HAP-1 (cell line): ENCODE measurements around the gene S100A9.

Experiments
- DNase-seq, 2 experiments: peaks; one replicate each; pipeline ENCODE4 v3.0.0-alpha.2; 2016 to 2020; ENCODE audit warnings: low spot score in 2 of 2
- H3K27me3 ChIP-seq: fragments of 250-450 bp; sonication (Bioruptor Pico); 2 replicates; pipeline ENCODE4 v1.5.1; 2020; ENCODE audit warnings: low read depth, mild to moderate bottlenecking, moderate library complexity
- H3K36me3 ChIP-seq: fragments of 250-450 bp; sonication (Bioruptor Pico); replicated peaks from 2 replicates; pipeline ENCODE4 v1.5.1; 2020; ENCODE audit warnings: mild to moderate bottlenecking
- H3K4me1 ChIP-seq: fragments of 250-450 bp; sonication (Bioruptor Pico); 2 replicates; pipeline ENCODE4 v1.5.1; 2020; ENCODE audit warnings: mild to moderate bottlenecking
- H3K4me3 ChIP-seq: fragments of 250-450 bp; sonication (Bioruptor Pico); 2 replicates; pipeline ENCODE4 v1.5.1; 2020; ENCODE audit warnings: mild to moderate bottlenecking, moderate library complexity
- H3K9me3 ChIP-seq: fragments of 250-450 bp; sonication (Bioruptor Pico); 2 replicates; pipeline ENCODE4 v1.5.1; 2020; ENCODE audit warnings: mild to moderate bottlenecking, moderate library complexity
- in situ Hi-C: fragments of 300-500 bp; cut with MboI; formaldehyde crosslinking; loops from 3 replicates; pipeline ENCODE4 v1.14.3; 2020; ENCODE audit warnings: low sequenced_read_pairs, inconsistent platforms, mixed read lengths

S100A9 gene

DNA sequence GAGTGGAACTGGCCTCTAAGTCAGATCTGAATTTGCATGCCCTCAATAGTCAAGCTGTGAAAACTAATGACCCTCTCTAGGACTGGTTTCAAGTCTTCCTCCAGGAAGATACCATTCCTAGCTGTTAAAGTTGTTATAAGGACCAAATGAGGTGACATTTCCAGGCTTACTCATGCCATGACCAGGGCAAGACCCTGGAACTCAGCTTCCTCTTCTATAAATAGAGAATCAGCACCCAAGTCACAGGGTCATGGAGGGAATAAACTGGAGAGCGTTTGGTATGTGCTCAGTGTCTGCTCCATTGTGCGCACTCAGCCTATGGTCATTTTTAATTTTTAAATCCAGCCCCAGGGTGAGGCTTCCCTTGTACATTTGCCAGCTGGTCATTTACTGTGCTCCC, 2.5 kb downstream of the S100A9 start:
- no peak overlapping the region for H3K4me3 ChIP-seq
- in situ Hi-C loops: loop anchor here (25.0 kb wide), 1 partner anchor 402 kb away; no protein-coding TSS in a partner anchor
- DNase-seq: no peak
- H3K27me3 ChIP-seq: peaks cover 9% of the 10 kb centered on the region; the same call in 1 of the 2 replicates
- no peaks in the 10 kb centered on the region for H3K9me3 ChIP-seq
- no peaks in the 10 kb centered on the region for H3K36me3 ChIP-seq
- H3K4me1 ChIP-seq: no peaks in the 10 kb centered on the region

DNA sequence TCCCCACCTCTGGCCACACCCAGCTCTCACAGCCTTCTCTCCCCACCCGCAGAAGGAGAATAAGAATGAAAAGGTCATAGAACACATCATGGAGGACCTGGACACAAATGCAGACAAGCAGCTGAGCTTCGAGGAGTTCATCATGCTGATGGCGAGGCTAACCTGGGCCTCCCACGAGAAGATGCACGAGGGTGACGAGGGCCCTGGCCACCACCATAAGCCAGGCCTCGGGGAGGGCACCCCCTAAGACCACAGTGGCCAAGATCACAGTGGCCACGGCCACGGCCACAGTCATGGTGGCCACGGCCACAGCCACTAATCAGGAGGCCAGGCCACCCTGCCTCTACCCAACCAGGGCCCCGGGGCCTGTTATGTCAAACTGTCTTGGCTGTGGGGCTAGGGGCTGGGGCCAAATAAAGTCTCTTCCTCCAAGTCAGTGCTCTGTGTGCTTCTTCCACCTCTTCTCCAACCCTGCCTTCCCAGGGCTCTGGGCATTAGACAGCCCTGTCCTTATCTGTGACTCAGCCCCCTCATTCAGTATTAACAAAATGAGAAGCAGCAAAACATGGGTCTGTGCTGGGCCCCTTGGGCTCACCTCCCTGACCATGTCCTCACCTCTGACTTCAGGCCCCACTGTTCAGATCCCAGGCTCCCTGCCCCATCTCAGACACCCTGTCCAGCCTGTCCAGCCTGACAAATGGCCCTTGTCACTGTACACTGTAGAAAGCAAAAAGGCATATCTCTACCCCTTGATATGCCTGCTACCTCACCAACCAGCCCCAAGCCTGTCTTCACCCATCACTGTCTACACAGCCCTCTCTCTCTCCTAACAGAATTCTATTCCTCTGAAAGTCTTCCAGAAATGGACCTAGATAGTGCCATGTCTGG, 3.2 kb downstream of the S100A9 start:
- H3K27me3 ChIP-seq: peaks cover 9% of the 10 kb centered on the region; the same call in 1 of the 2 replicates
- H3K4me3 ChIP-seq: no peak overlapping the region
- DNase-seq: no peak
- H3K4me1 ChIP-seq: no peaks in the 10 kb centered on the region
- H3K36me3 ChIP-seq: no peaks in the 10 kb centered on the region
- no peaks in the 10 kb centered on the region for H3K9me3 ChIP-seq
- in situ Hi-C loops: loop anchor here (25.0 kb wide), 1 partner anchor 401 kb away; no protein-coding TSS in a partner anchor

DNA sequence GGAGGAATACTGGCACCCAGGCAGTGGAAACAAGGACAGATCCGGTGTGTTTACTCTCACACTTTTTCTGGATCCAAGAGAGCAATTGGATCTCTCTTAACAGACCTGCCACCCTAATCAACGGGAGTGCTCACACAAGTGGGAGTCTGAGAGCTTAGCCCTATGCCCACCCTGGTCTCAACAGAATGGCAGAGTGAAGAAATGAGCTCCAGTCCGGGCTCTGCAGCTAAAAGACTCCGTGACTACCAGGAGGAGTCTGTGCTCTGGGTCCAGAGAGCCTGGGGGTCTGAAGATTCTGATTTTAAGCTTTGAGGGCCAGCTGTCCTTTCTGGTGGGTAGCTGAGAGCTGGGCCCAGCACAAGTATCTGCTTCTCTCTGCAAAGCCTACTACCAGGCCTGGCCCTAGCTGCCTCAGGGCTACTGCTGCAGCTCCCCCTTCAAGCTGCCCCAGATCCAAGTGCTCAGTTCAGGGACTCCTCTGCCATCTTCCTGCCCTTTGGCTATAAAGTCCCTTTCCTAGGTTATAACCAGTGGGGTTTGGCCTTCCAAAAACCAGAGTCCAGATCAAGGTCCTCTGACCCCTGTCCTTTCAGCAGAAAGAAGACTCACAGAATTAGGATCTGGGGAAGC, 3.9 kb downstream of the S100A9 start:
- DNase-seq: no peak
- in situ Hi-C loops: loop anchor here (25.0 kb wide), 1 partner anchor 401 kb away; no protein-coding TSS in a partner anchor
- Histone ChIP-seq H3K36me3 (no peaks in the 10 kb centered on the region), H3K9me3 (no peaks in the 10 kb centered on the region), H3K4me1 (no peaks in the 10 kb centered on the region), H3K27me3 (peaks cover 9% of the 10 kb centered on the region; the same call in 1 of the 2 replicates), H3K4me3 (no peak overlapping the region)

DNA sequence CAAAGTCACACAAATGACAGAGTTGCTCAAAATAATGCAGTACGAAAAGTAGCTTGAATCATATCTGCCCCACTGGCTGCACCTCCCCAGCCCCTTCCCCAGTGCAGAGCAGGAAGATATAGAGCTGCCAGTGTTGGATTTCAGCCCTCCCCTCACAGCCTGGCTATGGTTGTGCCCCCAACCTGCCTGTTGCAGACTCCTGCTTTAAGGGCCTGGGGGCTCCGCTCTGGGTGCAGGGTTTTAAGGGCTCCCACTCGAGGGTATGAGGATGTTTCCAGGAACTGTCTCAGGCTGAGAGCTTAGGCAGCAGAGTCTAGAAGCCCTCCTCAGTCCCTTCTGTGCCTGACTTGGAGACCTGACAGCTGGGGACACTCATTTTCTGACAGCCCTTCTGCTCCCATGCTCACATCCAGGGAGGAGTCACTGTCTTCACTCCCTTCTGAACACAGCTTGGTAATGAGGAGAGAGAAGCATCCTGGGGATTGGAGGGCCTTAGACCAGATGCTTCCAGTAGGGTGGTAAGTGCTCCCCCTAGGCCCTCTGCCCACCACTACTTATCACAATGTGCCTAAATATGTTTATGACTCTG, 4.6 kb downstream of the S100A9 start:
- Histone ChIP-seq H3K4me3 (no peak overlapping the region), H3K27me3 (peaks cover 4% of the 10 kb centered on the region; the same call in 1 of the 2 replicates), H3K4me1 (no peaks in the 10 kb centered on the region), H3K36me3 (no peaks in the 10 kb centered on the region), H3K9me3 (no peaks in the 10 kb centered on the region)
- in situ Hi-C loops: loop anchor here (25.0 kb wide), 1 partner anchor 400 kb away; no protein-coding TSS in a partner anchor
- no peak for DNase-seq

DNA sequence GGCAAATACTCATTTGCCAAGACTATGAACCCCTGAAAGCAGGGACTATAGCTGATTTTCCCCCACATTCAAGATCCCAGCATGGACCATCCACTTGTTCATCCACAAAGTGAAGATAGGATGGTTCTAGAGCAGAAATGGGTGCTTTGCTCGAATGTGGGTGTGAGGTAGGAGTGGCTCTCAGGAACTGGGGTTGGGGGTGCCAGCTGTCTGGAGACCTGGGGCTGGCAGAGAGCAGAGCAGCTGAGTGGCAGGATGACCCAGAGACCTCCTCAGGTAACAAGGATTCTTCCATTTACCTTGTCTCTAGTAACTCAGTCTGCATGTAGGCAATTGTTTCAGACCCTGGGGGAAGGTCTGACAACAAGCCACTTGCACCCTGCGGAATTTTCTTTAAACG, 6.0 kb downstream of the S100A9 start:
- Histone ChIP-seq H3K4me1 (no peaks in the 10 kb centered on the region), H3K36me3 (no peaks in the 10 kb centered on the region), H3K9me3 (no peaks in the 10 kb centered on the region), H3K4me3 (no peak overlapping the region), H3K27me3 (no peaks in the 10 kb centered on the region)
- no peak for DNase-seq
- in situ Hi-C loops: loop anchor here (25.0 kb wide), 1 partner anchor 399 kb away; no protein-coding TSS in a partner anchor

DNA sequence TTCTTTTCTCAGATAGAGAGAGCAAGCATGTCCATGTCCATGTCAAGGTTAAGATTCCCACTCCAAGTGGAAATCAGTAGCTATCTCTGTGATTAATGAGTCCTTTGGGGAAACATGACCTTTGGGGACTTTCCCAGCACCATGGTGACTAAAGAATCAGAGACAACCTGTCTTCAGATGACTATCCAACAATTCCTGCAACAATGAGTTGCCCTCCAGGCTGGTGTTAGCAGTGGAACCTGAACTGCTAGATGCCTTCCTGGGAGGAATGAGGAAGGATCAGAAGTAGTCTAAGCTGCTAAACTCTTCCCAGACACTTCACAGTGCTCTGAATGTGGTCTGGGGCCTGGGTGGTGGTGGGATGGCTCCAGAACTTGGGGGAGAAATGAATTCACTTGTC, 6.5 kb downstream of the S100A9 start:
- Histone ChIP-seq H3K36me3 (no peaks in the 10 kb centered on the region), H3K4me1 (no peaks in the 10 kb centered on the region), H3K9me3 (no peaks in the 10 kb centered on the region), H3K27me3 (no peaks in the 10 kb centered on the region), H3K4me3 (no peak overlapping the region)
- in situ Hi-C loops: loop anchor here (25.0 kb wide), 1 partner anchor 398 kb away; no protein-coding TSS in a partner anchor
- DNase-seq: no peak

DNA sequence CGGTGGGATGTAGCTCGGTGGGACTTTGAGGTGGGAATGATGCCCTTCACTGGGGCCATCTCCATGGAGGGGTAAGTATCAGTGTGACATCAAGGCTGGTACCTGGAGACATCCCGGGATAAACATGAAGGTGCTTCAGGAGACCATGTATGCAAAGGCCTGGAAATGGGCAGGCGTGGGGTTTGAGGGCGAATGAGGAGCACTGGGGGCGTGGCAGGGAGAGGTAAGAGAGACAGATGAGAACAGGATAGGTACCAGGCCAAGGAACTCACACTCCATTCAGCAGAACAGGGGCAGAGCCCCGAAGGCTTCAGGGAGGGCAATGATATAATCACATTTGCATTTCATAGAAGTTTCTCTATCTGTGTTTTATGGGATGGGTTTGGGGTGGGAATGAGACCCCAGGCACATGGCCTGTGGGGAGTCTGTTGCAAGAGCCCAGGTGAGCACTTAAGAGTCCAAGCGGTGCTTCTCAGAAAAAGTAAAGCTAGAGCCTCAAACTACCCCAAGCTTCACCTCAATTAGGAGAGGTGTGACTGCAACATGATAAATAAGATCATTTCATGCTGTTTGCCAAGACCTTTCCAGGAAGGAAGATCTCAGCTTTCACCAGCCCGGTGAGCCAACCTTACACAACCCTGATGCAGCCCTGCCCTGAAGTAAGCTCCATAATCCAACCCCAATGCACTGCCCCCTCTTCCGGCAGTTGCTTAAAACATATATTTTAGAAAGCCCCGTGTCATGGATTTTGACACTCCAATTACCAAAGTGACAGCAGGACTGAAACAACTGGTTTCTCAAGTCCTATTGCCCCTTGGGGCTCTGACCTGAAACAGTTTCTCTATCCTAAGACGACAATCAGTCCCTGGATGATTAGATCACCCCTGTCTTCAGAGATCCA, 7.4 kb downstream of the S100A9 start:
- Histone ChIP-seq H3K27me3 (no peaks in the 10 kb centered on the region), H3K36me3 (no peaks in the 10 kb centered on the region), H3K9me3 (no peaks in the 10 kb centered on the region), H3K4me3 (no peak overlapping the region), H3K4me1 (no peaks in the 10 kb centered on the region)
- DNase-seq: no peak
- in situ Hi-C loops: loop anchor here (25.0 kb wide), 1 partner anchor 397 kb away; no protein-coding TSS in a partner anchor

DNA sequence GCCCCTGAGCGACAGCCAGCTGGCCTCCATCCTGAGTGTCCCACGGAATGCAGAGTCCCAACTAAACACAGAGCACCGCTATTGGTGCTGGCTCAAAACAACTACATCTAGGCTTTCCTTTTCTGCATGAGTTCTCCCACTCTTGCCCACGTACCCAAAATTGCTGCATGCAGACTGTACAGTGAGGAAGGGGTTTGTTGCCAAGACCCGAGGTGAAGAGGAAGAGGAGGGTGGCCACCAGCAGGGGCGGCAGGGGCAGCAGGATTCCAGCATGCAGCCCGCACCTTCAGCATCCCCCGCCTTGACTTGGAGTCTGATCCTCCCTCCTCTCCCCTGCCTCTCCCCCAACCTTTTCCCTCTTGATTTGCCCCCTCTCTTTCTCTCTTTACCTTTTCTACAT, 8.0 kb downstream of the S100A9 start:
- Histone ChIP-seq H3K27me3 (no peaks in the 10 kb centered on the region), H3K36me3 (no peaks in the 10 kb centered on the region), H3K9me3 (no peaks in the 10 kb centered on the region), H3K4me3 (no peak overlapping the region), H3K4me1 (no peaks in the 10 kb centered on the region)
- DNase-seq: no peak
- in situ Hi-C loops: loop anchor here (25.0 kb wide), 1 partner anchor 397 kb away; no protein-coding TSS in a partner anchor

DNA sequence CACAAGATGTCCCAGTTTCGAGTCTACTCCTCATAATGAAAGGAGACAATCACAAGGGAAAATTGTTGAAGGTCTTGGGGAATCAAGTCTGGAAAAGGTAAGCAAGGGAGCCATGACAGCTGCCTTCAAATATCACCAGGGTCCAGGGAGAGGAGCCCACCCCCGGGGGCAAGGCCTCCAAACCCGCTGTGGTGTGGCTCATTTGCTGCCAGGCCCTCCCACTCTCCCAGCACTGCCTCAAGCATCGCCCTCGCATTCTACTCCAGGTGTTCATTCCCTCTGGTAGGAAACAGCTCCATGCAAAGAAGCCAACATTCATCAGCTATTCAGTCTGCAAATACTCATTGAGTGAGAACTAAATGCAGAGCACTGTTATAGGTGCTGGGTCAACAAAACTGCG, 8.6 kb downstream of the S100A9 start:
- Histone ChIP-seq H3K4me3 (no peak overlapping the region), H3K27me3 (no peaks in the 10 kb centered on the region), H3K36me3 (no peaks in the 10 kb centered on the region), H3K4me1 (no peaks in the 10 kb centered on the region), H3K9me3 (no peaks in the 10 kb centered on the region)
- DNase-seq: no peak
- in situ Hi-C loops: loop anchor here (25.0 kb wide), 1 partner anchor 396 kb away; no protein-coding TSS in a partner anchor

DNA sequence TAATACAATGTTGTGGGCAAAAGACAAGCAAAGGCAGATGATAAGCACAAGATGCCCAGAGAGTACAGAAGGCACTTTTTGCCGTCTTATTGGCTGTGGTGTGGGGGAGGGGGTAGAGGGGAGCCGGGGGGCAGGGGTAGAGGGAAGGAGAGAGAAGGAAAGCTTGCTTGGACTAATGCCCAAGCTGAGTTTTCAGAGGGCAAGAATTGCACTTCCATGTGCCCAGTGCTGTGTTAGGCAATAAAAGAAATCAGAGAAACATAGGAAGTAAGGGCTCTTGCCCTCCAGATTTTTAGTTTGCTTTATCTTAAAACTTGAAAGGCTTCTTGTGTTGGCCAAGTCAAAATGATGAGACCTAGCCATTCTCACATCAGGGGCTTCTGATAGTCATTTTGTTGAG, 9.4 kb downstream of the S100A9 start:
- H3K4me1 ChIP-seq: no peaks in the 10 kb centered on the region
- in situ Hi-C loops: loop anchor here (25.0 kb wide), 1 partner anchor 395 kb away; no protein-coding TSS in a partner anchor

DNA sequence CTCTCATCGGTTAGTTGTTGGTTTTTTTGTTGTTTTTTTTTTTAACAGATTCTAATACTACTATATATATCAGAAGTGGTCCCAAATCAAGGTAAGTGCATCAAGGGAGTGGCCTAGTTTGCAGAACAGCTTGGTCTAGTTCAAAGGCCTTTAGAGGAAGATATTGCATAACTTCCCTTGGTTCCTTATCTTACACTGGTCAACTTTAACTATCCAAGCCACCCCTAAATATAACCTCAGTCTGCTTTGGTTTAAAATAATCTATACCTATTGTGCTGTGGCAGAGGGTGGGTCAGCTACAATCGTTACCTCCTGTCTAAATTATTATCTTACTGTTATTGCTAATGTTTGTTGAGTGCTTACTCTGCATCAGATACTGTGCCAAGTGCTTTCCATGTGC, 10.8 kb downstream of the S100A9 start:
- no peaks in the 10 kb centered on the region for H3K9me3 ChIP-seq
- H3K36me3 ChIP-seq: no peaks in the 10 kb centered on the region
- in situ Hi-C loops: loop anchor here (25.0 kb wide), 1 partner anchor 394 kb away; no protein-coding TSS in a partner anchor
- H3K4me1 ChIP-seq: no peaks in the 10 kb centered on the region
- no peaks in the 10 kb centered on the region for H3K27me3 ChIP-seq
- no peak overlapping the region for H3K4me3 ChIP-seq
- DNase-seq: no peak

More for the DNA sequence above, 9.4 kb downstream of the S100A9 start:
- Histone ChIP-seq H3K9me3 (no peaks in the 10 kb centered on the region), H3K36me3 (no peaks in the 10 kb centered on the region), H3K27me3 (no peaks in the 10 kb centered on the region), H3K4me3 (no peak overlapping the region)
- DNase-seq: no peak

DNA sequence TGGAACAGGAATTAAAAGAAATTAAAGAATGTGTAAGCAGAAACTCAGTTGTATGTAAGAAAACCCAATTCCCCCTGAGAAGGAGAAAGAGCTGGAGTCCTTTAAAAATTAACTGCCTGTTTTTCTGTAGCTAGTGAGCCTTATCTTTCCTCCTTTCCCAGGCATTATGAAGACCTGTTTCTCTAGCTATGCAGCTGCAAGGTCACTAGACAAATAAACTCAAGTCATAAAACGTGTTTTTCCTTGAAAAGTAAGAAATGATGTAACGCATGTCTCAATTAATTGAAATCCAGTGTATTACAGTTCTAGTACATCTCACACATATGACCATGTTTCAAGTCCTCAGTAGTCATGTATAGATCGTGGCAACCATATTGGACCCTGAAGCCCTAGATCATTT, 12.5 kb downstream of the S100A9 start:
- no peaks in the 10 kb centered on the region for H3K4me1 ChIP-seq
- no peak for DNase-seq
- in situ Hi-C loops: loop anchor here (25.0 kb wide), 1 partner anchor 392 kb away; no protein-coding TSS in a partner anchor
- no peaks in the 10 kb centered on the region for H3K36me3 ChIP-seq
- no peak overlapping the region for H3K4me3 ChIP-seq
- no peaks in the 10 kb centered on the region for H3K9me3 ChIP-seq
- H3K27me3 ChIP-seq: no peaks in the 10 kb centered on the region
